Stimulated activated CD8-positive, alpha-beta memory T cell treated with anti-CD3 and anti-CD28 coated beads, Interleukin-15, amount 100 ng/mL, for 24 hours (primary cell): ENCODE data around the gene C11orf42.

Experiments
- DNase-seq: peaks from one replicate; pipeline ENCODE4 v3.0.0-alpha.2; 2020; ENCODE audit warnings: low read depth

The C11orf42 gene

DNA sequence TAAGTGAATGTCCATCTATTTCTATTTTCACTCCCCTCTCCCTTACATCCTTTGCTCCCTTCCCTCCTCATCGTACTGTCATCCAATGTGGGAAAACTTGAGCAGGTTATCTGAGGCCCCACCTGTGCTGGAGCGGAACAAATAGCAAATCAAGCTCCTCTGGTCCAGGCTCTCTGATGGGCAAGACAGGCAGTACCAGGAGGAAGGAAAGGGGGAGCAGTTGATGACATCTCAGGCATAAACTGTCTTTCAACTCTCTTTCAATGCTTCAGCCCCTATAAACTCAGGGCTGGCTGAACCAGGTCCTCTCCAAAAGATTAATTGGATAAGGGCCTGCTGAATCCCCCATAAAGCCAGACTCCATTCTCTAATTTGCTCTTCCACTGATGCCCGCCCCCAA, 52.8 kb downstream of the C11orf42 start:
- no peak for DNase-seq

DNA sequence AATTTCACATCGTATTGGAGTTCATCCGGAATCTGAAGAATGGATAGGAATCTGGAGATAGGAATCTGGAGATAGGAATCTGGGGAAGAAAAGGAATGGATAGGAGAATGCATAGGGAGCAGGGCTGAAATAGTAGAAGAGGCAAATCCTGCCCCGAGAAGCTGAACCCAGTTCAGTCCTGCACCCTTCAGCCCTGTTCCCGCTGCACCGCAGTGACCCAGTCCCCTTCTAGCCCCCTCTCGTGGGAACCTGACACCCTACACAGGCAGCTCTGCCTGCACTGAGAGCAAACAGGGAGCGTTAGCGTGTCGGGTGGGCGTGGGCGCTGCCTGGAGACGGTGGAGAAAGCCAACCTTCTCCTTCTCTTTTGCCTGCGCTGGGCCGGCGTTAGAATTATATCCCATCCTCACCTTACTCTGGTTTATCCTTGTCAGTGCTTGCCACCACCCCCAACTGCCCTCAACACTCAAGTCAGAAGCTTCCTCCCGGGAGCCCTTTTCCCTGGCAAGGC, 53.3 kb downstream of the C11orf42 start:
- DNase-seq: no peak

DNA sequence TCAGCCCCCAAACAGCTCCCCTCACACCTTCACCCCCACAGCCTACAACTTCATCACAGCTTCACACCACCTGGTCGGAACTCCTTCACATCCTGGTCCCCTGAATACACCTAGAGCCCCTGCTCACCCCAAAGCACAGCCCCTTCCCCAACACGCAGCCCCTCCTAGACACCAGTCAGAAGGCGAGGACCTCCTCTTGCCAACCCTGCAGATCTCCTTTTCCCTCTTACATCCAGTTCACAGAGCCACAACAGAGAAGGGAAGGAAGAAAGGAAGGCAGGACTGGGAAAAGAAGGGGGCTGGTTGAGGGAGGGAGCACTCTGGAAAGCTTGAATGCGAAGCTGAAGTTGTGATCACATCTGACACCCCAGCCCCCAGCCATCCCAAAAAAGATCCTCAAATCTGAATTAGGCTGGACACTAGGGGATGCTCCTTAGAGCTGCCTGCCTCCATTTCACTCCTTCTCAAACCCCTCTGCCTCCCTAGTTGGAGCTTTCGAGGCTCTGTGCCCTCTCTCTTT, 54.9 kb downstream of the C11orf42 start:
- DNase-seq: no peak
